ENCODE measurements around the gene PIK3R3. TPM values are rescaled to one million over a fixed set of nuclear protein-coding genes. Genes with fewer than 3 reads are reported as not detected.

The PIK3R3 gene
- total RNA-seq, 1 donor from 2014 or later = 53.5 TPM

DNA sequence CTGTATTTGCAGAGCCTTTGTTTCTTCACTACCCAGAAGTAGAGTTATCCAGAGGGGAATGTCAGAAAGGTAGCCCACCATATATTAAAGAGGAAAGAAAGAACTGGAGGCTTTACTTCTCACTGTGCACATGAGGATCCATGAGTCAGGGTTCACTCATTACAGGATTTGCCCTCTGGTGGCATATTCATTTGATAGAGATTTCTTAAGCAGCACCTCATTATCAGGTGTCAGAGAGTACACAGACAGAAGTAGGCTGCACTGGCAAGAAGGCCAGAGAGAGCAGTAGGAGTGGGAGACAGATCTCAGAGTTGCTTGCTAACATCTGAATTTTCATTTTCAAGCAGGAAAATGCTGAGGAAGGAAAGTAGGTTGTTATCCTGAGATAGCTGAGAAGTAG lies 123.8 kb downstream of the PIK3R3 start:
- intact Hi-C loops (cut with DNase I) = no loop called here
- ATAC-seq (no peak), DNase-seq (ENCODE audit: low spot score) (no peak)

DNA sequence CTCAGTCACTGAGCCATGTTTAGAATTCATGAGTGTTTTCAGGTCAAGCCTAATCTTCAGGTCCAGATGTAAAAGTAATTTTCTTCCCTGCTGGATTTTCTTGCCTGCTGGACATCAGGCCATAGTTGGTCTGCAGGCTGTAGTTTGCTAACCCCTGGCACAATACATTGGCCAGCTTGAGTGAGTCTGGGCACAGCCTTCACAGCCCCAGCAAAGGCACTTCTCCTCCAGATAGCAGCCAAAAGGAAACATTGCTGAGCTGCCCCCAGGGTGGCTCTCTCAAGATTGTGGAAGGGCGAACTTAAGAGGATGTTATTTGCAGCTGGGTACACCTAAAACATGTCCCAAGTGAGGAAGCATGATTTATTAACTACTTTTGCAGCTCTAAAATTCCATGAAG lies 126.8 kb downstream of the PIK3R3 start:
- no peak for ATAC-seq
- intact Hi-C loops (cut with DNase I) = no loop called here
- no peak for DNase-seq (ENCODE audit: low spot score)

DNA sequence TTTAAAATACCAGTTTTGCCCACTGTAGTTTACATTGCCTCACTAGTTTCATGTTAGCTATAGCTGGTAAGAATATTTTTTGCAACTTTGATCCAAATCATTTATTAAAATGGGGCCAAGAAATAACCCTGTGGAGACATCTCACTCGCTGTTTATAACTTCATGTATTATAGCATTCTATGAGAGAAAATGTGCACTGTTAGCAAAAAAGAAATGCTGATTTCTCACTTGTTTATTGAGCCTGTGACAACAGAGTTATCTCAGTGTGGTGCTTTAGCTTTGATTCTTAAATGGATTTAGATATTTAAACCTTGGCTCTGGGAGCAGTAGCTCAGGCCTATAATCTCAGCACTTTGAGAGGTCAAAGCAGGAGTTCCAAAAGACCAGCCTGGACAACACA lies 127.9 kb downstream of the PIK3R3 start:
- DNase-seq (ENCODE audit: low spot score) (no peak), ATAC-seq (no peak)
- intact Hi-C loops (cut with DNase I) = no loop called here

DNA sequence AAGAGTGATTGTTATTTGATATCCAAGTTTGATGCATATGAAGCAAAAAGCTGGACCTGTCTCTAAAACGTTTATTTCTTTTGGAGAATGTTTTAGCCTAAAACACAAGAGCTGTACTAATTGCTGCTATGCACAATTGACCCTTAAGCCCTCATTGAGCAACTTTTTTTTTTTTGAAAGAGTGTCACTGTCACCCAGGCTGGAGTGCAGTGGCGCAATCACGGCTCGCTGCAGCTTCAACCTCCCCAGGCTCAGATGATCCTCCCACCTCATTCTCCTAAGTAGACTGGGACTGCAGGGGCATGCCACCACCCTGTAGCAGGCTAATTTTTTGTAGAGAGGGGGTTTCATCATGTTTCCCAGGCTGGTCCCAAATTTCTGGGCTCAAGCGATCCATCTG lies 129.1 kb downstream of the PIK3R3 start:
- DNase-seq (ENCODE audit: low spot score) = no peak
- intact Hi-C loops (cut with DNase I) = no loop called here

DNA sequence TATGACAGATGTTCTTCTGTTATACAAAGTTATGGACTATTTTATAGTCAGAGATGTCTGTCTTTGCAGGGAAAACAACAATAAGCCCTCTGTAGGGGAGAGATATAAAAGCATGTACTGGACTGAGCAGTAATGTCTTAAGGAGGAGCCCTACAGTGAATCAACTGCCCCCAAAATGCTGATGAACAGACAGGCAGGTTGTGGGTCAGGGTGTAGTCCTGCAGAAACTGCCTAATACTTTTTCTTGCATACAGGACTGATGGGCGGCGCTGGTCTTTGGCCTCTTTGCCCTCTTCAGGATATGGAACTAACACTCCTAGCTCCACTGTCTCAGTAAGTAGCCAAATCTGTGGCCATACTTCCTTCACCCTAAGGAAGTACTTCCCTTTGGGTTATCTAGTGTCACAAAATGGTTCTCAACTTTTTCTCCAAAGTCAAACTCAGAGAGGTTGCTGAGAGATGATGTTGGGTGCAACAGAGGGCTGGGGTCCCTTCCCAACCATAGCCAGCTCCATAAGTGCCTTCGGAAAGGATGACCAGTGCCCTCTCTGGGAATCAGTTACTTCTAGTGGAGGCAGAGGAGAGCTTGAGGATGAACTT lies 129.8 kb downstream of the PIK3R3 start:
- DNase-seq (ENCODE audit: low spot score) (no peak), ATAC-seq (no peak)
- intact Hi-C loops (cut with DNase I) = no loop called here

More for the DNA sequence above, 129.1 kb downstream of the PIK3R3 start:
- ATAC-seq = no peak

DNA sequence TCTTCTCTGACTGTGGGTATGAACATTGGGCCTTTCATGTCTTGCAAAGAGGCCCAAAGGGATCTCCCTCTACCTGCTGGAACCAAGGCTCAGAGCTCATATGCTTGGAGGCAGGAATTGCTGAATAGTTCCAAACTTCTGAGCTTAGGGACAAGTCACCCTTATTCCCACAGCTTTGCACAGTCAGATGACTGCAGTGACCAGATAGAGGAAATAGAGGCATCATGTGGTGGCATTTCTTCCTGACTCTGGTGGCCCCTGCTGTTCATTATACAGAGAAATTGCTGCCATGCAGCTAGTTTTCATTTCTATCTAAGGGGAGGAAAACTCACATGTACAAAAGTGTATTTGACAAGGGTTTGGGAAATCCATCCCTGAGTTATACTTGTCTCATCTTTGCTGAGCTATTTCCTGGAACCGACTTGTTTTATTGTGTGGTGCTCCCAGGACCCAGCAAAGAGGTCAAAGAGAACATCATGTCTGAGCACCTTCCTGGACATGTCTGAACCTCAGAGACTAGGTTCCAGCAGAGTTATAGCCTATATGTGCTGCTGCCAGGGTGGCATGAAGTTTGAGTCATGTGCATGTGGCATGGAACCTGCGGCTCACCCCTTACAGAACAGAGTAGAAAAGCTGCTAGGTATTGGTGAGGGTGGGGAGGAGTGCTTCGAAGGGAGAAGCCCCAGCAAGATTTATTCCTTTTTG lies 131.2 kb downstream of the PIK3R3 start:
- no peak for DNase-seq (ENCODE audit: low spot score)
- intact Hi-C loops (cut with DNase I) = no loop called here
- ATAC-seq = no peak

DNA sequence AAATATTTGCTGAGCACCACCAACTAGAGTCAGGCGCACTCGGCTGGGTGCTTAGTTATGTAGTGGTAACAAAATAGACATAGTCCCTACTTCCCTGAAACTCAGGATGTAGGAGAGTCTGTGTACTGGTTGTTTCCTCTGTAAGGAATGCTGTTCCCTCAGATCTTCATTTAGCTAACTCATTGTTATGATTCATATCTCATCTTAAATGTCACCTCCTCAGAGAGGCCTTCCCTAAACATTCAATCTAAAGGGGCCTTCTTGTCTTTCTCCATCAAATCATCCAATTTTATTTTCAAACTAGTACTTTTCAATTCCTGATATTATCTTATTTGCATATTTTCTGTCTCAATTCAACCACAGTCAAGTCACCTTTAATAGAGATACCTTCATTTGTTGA lies 132.9 kb downstream of the PIK3R3 start:
- intact Hi-C loops (cut with DNase I) = no loop called here

DNA sequence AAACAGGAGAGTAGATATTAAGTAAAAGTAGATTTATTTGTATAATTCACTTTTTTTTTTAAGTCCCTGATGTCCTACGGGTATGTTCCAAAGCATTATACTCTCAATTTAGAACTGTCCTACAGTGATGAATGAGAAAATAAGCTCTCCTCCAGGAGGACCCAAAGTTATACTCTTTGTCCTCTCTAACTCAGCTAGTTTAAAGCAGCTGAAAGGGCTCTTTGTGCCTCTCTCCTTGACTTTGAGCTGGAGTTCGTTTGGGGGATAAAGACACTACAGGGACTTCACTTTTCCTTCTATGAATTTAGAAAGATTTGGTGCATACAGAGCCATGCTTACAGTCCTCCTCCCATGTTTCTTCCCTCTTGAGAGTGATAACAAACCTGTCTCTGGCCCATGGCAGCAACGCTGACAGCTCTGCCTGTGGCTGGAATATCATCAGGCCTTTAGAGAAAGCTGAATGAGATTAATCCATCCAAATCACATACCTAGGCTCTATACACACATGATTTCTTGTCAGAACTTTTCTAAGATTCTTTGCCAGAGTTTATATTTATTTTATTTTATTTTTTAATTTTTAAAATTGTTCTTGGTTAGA lies 134.3 kb downstream of the PIK3R3 start:
- intact Hi-C loops (cut with DNase I) = no loop called here
- no peak for DNase-seq (ENCODE audit: low spot score)
- no peak for ATAC-seq

More for the DNA sequence above, 132.9 kb downstream of the PIK3R3 start:
- no peak for ATAC-seq
- DNase-seq (ENCODE audit: low spot score) = no peak

DNA sequence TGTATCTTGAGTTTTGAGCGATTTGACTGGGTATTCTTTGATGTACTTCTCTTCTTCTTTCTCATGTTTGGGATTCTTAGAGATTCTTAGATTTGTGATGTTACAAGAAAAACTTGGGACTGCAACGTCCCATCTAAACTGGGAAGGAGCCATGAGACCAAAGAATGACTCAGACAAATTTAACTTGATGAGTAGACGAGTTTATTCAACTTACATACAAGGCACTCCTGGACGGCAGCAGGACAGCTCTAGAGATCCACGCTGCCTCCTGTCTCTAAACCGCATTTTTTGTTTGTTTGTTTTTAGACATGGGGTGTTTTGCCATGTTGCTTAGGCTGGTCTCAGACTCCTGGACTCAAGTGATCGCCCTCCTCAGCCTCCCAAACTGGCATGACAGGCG lies 137.1 kb downstream of the PIK3R3 start:
- no peak for DNase-seq (ENCODE audit: low spot score)
- no peak for ATAC-seq
- intact Hi-C loops (cut with DNase I) = no loop called here

DNA sequence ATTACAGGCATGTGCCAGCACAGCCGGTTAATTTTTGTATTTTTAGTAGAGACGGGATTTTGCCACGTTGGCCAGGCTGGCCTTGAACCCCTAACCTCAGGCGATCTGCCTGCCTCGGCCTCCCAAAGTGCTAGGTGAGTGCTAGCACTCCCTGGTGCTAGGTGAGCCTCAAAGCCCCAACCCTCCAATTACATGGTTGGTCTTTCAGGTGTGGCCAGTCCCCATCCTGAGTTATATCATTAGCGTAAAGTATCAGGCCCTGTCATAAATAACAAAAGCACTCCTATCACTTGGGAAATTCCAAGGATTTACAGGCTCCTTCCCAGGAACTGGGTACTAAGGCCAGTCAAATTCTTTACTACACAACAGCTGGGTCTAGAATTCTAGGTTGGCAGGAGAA lies 138.0 kb downstream of the PIK3R3 start:
- DNase-seq (ENCODE audit: low spot score) (no peak), ATAC-seq (no peak)
- intact Hi-C loops (cut with DNase I) = no loop called here

Other genes starting within 250 kb of the PIK3R3 start
- gene TSPAN1, start 42.5 kb upstream of the PIK3R3 start, total RNA-seq = 4.2 TPM
- gene P3R3URF, start 43.9 kb upstream of the PIK3R3 start, total RNA-seq = not detected
- gene POMGNT1, start 65.8 kb upstream of the PIK3R3 start, total RNA-seq = 87.2 TPM
- 16.1 TPM for gene LURAP1, start 70.7 kb upstream of the PIK3R3 start, total RNA-seq
- 1.8 TPM for gene RAD54L, start 115.1 kb upstream of the PIK3R3 start, total RNA-seq
- gene LRRC41, start 171.0 kb upstream of the PIK3R3 start, total RNA-seq = 47.7 TPM
- gene UQCRH, start 171.1 kb upstream of the PIK3R3 start, total RNA-seq = 103 TPM
- 24.8 TPM for gene NSUN4, start 208.2 kb upstream of the PIK3R3 start, total RNA-seq

All from sciatic nerve (tissue), 2 donors.